ENCODE data around the gene GREB1L. TPM values are rescaled to one million over a fixed set of nuclear protein-coding genes. Genes with fewer than 3 reads are reported as not detected.
A peak's percentile ranks its signal among the peaks of the same experiment; 100 is the strongest.
"Not testable (repeated sequence)": the region's sequence is repeated elsewhere in the genome, so short reads cannot be mapped to it uniquely, and the experiment has no call there.

GREB1L gene
- total RNA-seq, 1 experiment from 2014 or later, result 2.7 TPM

GRCh38 chr18:21366896-21367295 lies 124.9 kb downstream of the GREB1L start:
- DNase-seq (ENCODE audit: low spot score), result no peak

- no peak for DNase-seq (ENCODE audit: low spot score)
Observed at GRCh38 chr18:21369146-21369545, 127.1 kb downstream of the GREB1L start.

GRCh38 chr18:21369597-21369996 lies 127.6 kb downstream of the GREB1L start:
- DNase-seq (ENCODE audit: low spot score), result not testable (repeated sequence)

GRCh38 chr18:21383031-21383430 lies 141.0 kb downstream of the GREB1L start:
- DNase-seq (ENCODE audit: low spot score), result no peak

- DNase-seq (ENCODE audit: low spot score), result no peak
Observed at GRCh38 chr18:21386523-21387240, 144.7 kb downstream of the GREB1L start.

GRCh38 chr18:21387886-21388285 lies 145.9 kb downstream of the GREB1L start:
- DNase-seq (ENCODE audit: low spot score), result no peak

- no peak for DNase-seq (ENCODE audit: low spot score)
Observed at GRCh38 chr18:21389283-21389682, 147.3 kb downstream of the GREB1L start.

- DNase-seq (ENCODE audit: low spot score), result no peak
Observed at GRCh38 chr18:21389903-21390302, 147.9 kb downstream of the GREB1L start.

GRCh38 chr18:21391074-21391673 lies 149.1 kb downstream of the GREB1L start:
- peak; percentile 20 for DNase-seq (ENCODE audit: low spot score)

- no peak for DNase-seq (ENCODE audit: low spot score)
Observed at GRCh38 chr18:21393986-21394385, 152.0 kb downstream of the GREB1L start.

- DNase-seq (ENCODE audit: low spot score), result no peak
Observed at GRCh38 chr18:21398121-21398520, 156.1 kb downstream of the GREB1L start.

GRCh38 chr18:21402272-21402671 lies 160.2 kb downstream of the GREB1L start:
- no peak for DNase-seq (ENCODE audit: low spot score)

- no peak for DNase-seq (ENCODE audit: low spot score)
Observed at GRCh38 chr18:21404426-21404825, 162.4 kb downstream of the GREB1L start.

GRCh38 chr18:21406116-21406515 lies 164.1 kb downstream of the GREB1L start:
- DNase-seq (ENCODE audit: low spot score), result no peak

GRCh38 chr18:21408681-21409080 lies 166.6 kb downstream of the GREB1L start:
- no peak for DNase-seq (ENCODE audit: low spot score)

GRCh38 chr18:21433436-21433835 lies 191.4 kb downstream of the GREB1L start:
- DNase-seq (ENCODE audit: low spot score), result no peak

- peak; percentile 33 for DNase-seq (ENCODE audit: low spot score)
Observed at GRCh38 chr18:21439431-21439846, 197.4 kb downstream of the GREB1L start.

GRCh38 chr18:21441670-21442069 lies 199.6 kb downstream of the GREB1L start:
- DNase-seq (ENCODE audit: low spot score), result no peak

GRCh38 chr18:21443776-21444464 lies 201.9 kb downstream of the GREB1L start:
- DNase-seq (ENCODE audit: low spot score), result no peak

GRCh38 chr18:21444465-21445212 lies 202.6 kb downstream of the GREB1L start:
- peak; percentile 59 for DNase-seq (ENCODE audit: low spot score)

GRCh38 chr18:21448299-21448698 lies 206.3 kb downstream of the GREB1L start:
- no peak for DNase-seq (ENCODE audit: low spot score)
